HepG2 (cell line): ENCODE results near the gene MUCL3. TPM values are rescaled to one million over a fixed set of nuclear protein-coding genes. Genes with fewer than 3 reads are reported as not detected.

Experiments used
- ERF ChIP-seq: IDR thresholded peaks from 2 replicates; pipeline ENCODE4 v1.6.1; 2018; ENCODE audit warnings: missing biosample characterization, missing genetic modification reagents
- HMGA1 ChIP-seq: sonication (generic); formaldehyde crosslinking; conservative IDR thresholded peaks from 2 replicates; pipeline ENCODE4 v1.4.0; 2020; ENCODE audit warnings: missing genetic modification reagents
- HOXA3 ChIP-seq: sonication (generic); formaldehyde crosslinking; IDR thresholded peaks from 2 replicates; pipeline ENCODE4 v1.5.0; 2020; ENCODE audit warnings: missing genetic modification reagents
- KDM5B ChIP-seq: sonication (generic); formaldehyde crosslinking; IDR thresholded peaks from 2 replicates; pipeline ENCODE4 v1.4.0; 2020; ENCODE audit warnings: missing genetic modification reagents, mild to moderate bottlenecking, borderline replicate concordance
- MAFG ChIP-seq: sonication (generic); formaldehyde crosslinking; IDR thresholded peaks from 2 replicates; pipeline ENCODE4 v1.5.1; 2020; ENCODE audit warnings: mild to moderate bottlenecking, missing genetic modification reagents
- NCOR1 ChIP-seq: fragments of 200-600 bp; sonication (generic); IDR thresholded peaks from 2 replicates; pipeline ENCODE4 v1.7.0; 2017; ENCODE audit warnings: antibody characterized with exemption, low read length, borderline replicate concordance
- NFKBIZ ChIP-seq: IDR thresholded peaks from 2 replicates; pipeline ENCODE4 v1.6.1; 2018; ENCODE audit warnings: missing genetic modification reagents, missing compliant biosample characterization
- SALL1 ChIP-seq: sonication (generic); formaldehyde crosslinking; IDR thresholded peaks from 2 replicates; pipeline ENCODE4 v1.8.0; 2022; ENCODE audit warnings: mild to moderate bottlenecking, missing genetic modification reagents
- TEAD3 ChIP-seq: optimal IDR thresholded peaks from 2 replicates; pipeline ENCODE3; 2016; ENCODE audit warnings: borderline replicate concordance
- TERF1 ChIP-seq: sonication (generic); formaldehyde crosslinking; IDR thresholded peaks from 2 replicates; pipeline ENCODE4 v1.8.0; 2022; ENCODE audit warnings: mild to moderate bottlenecking, missing genetic modification reagents, moderate library complexity
- ZBTB2 ChIP-seq: sonication (generic); formaldehyde crosslinking; IDR thresholded peaks from 2 replicates; pipeline ENCODE4 v1.8.0; 2022; ENCODE audit warnings: low read depth, missing genetic modification reagents
- ZBTB39 ChIP-seq: sonication (generic); formaldehyde crosslinking; IDR thresholded peaks from 2 replicates; pipeline ENCODE4 v1.5.0; 2020; ENCODE audit warnings: missing genetic modification reagents
- ZNF12 ChIP-seq: sonication (generic); formaldehyde crosslinking; IDR thresholded peaks from 2 replicates; pipeline ENCODE4 v1.5.0; 2020; ENCODE audit warnings: missing genetic modification reagents
- ZNF30 ChIP-seq: sonication (generic); formaldehyde crosslinking; IDR thresholded peaks from 2 replicates; pipeline ENCODE4 v1.5.0; 2020; ENCODE audit warnings: mild to moderate bottlenecking, missing genetic modification reagents
- ZNF530 ChIP-seq: sonication (generic); formaldehyde crosslinking; IDR thresholded peaks from 2 replicates; pipeline ENCODE4 v1.5.0; 2020; ENCODE audit warnings: low read depth, mild to moderate bottlenecking, missing genetic modification reagents
- ZNF547 ChIP-seq: sonication (generic); formaldehyde crosslinking; IDR thresholded peaks from 2 replicates; pipeline ENCODE4 v1.5.1; 2020; ENCODE audit warnings: mild to moderate bottlenecking, missing genetic modification reagents
- ZNF772 ChIP-seq: sonication (generic); formaldehyde crosslinking; IDR thresholded peaks from 2 replicates; pipeline ENCODE4 v1.5.0; 2020; ENCODE audit warnings: mild to moderate bottlenecking, missing genetic modification reagents
- ZNF83 ChIP-seq: sonication (generic); formaldehyde crosslinking; IDR thresholded peaks from 2 replicates; pipeline ENCODE4 v1.4.0; 2020; ENCODE audit warnings: missing genetic modification reagents, mild to moderate bottlenecking, borderline replicate concordance
- polyA plus RNA-seq, 8 experiments: library from polyadenylated mRNA; depleted of rRNA in 3 of 8; stranded (reverse) in 7 of 8; unstranded in 1 of 8; fragments of >200 nt; fragmentation: Illumina TruSeq in 4 of 8; extraction: Trizol in 4 of 8; gene quantifications; 2 replicates each; pipeline versions ENCODE4 v1.2.1 to v1.2.3, GENCODE V29; 2011 to 2016; ENCODE audit warnings: low read depth in 4 of 8, missing spikeins in 1 of 8, mixed read lengths in 1 of 8; ENCODE audit not compliant: insufficient read depth in 1 of 8
- total RNA-seq, 5 experiments: library from RNA; depleted of rRNA; stranded (reverse); fragments of >200 nt; fragmentation: Illumina TruSeq; extraction: Trizol; gene quantifications; 2 replicates each; pipeline ENCODE4 v1.2.3, GENCODE V29; 2016; ENCODE audit warnings: low read depth in 1 of 5
- TF ChIP-seq, protein P1 (sequence below): IDR thresholded peaks from 2 replicates; pipeline ENCODE4 v1.6.1; 2012; ENCODE audit warnings: low read depth, low read length, improper control_type of control experiment
- TF ChIP-seq, protein P2 (sequence below): sonication (generic); formaldehyde crosslinking; IDR thresholded peaks from 2 replicates; pipeline ENCODE4 v1.8.1; 2023; ENCODE audit warnings: missing genetic modification reagents, mild to moderate bottlenecking, borderline replicate concordance
- TF ChIP-seq, protein P3 (sequence below): sonication (generic); formaldehyde crosslinking; IDR thresholded peaks from 2 replicates; pipeline ENCODE4 v1.5.1; 2020; ENCODE audit warnings: missing genetic modification reagents, mild to moderate bottlenecking, borderline replicate concordance

The MUCL3 gene
- total and polyA plus RNA-seq, 2 of the 13 experiments (the other 11 are each of a cell fraction or from before 2014, with no cell fraction given): not detected

DNA sequence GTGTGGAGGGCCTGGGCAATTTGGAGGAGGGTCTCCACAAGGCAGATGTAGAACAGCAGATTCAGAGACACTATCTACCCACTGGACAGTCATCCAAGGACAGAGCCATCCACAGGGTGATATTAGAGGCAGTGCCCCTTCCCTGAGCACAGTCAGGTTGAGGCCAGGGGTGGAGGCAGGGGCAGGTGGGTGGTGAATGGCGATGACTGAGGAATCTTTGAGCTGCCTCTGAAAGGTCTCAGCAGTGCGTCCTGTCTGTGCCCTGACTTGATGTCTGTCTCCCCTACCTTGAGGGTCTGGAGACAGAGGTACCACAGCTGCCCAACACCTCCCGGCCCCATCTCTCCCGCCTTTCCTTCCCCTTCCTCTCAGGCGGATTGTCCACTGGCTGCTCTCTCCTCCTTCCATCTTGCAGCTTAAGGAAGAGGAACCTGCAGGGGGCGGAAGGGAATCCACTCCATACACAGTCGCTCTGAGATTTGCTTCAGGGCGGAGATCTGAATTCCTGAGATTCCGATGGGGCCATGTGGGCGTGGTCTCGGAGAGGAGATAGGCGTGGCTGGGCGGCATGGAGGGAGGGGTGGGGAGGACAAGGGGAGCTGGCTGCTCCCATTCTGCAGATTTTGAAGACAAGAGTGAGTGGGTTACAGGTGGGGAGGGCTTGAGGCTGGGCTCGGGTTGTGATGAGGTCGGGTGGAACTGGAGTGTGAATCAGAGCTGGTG lies 1.7 kb downstream of the MUCL3 start (continued):
- no peak for TF ChIP-seq ZNF30 (CRISPR knock-in tag)
- TF ChIP-seq ZNF12 (CRISPR knock-in tag): no peak
- TF ChIP-seq, protein P1, sequence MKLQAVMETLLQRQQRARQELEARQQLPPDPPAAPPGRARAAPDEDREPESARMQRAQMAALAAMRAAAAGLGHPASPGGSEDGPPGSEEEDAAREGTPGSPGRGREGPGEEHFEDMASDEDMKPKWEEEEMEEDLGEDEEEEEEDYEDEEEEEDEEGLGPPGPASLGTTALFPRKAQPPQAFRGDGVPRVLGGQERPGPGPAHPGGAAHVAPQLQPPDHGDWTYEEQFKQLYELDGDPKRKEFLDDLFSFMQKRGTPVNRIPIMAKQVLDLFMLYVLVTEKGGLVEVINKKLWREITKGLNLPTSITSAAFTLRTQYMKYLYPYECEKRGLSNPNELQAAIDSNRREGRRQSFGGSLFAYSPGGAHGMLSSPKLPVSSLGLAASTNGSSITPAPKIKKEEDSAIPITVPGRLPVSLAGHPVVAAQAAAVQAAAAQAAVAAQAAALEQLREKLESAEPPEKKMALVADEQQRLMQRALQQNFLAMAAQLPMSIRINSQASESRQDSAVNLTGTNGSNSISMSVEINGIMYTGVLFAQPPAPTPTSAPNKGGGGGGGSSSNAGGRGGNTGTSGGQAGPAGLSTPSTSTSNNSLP: no peak
- TF ChIP-seq, protein P2, sequence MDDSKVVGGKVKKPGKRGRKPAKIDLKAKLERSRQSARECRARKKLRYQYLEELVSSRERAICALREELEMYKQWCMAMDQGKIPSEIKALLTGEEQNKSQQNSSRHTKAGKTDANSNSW (CRISPR knock-in tag): no peak
- no peak for TF ChIP-seq ZNF83 (CRISPR knock-in tag)
- TF ChIP-seq ZBTB2: no peak
- no peak for TF ChIP-seq NFKBIZ
- TF ChIP-seq MAFG: no peak
- peak; percentile 97 for TF ChIP-seq TEAD3
- no peak for TF ChIP-seq ERF (CRISPR knock-in tag)
- TF ChIP-seq, protein P3, sequence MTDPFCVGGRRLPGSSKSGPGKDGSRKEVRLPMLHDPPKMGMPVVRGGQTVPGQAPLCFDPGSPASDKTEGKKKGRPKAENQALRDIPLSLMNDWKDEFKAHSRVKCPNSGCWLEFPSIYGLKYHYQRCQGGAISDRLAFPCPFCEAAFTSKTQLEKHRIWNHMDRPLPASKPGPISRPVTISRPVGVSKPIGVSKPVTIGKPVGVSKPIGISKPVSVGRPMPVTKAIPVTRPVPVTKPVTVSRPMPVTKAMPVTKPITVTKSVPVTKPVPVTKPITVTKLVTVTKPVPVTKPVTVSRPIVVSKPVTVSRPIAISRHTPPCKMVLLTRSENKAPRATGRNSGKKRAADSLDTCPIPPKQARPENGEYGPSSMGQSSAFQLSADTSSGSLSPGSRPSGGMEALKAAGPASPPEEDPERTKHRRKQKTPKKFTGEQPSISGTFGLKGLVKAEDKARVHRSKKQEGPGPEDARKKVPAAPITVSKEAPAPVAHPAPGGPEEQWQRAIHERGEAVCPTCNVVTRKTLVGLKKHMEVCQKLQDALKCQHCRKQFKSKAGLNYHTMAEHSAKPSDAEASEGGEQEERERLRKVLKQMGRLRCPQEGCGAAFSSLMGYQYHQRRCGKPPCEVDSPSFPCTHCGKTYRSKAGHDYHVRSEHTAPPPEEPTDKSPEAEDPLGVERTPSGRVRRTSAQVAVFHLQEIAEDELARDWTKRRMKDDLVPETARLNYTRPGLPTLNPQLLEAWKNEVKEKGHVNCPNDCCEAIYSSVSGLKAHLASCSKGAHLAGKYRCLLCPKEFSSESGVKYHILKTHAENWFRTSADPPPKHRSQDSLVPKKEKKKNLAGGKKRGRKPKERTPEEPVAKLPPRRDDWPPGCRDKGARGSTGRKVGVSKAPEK (CRISPR knock-in tag): no peak
- TF ChIP-seq KDM5B (CRISPR knock-in tag): no peak
- 0 out of 2 replicates have a peak, but pooled peaks have one; percentile 29 for TF ChIP-seq HOXA3 (CRISPR knock-in tag)
- peak; percentile 48; the same call in 1 of the 2 replicates for TF ChIP-seq SALL1 (CRISPR knock-in tag)
- no peak for TF ChIP-seq ZNF772 (CRISPR knock-in tag)
- no peak for TF ChIP-seq ZBTB39 (CRISPR knock-in tag)
- TF ChIP-seq TERF1: no peak
- TF ChIP-seq ZNF547 (CRISPR knock-in tag): no peak
- TF ChIP-seq NCOR1: no peak
- no peak for TF ChIP-seq ZNF530 (CRISPR knock-in tag)
- no peak for TF ChIP-seq HMGA1 (CRISPR knock-in tag)
